ENCODE results near the gene CHST6. TPM values are rescaled to one million over a fixed set of nuclear protein-coding genes. Genes with fewer than 3 reads are reported as not detected.
"Not testable (repeated sequence)": the region's sequence is repeated elsewhere in the genome, so short reads cannot be mapped to it uniquely, and the experiment has no call there.

The CHST6 gene
- total and polyA plus RNA-seq, 2 donors (not counting 3 experiments of a cell fraction or from before 2014, with no cell fraction given), result 0.26 to 0.60 TPM

- H3K9me1 ChIP-seq (replicated peaks; ENCODE audit: control insufficient read depth, extremely low read depth, insufficient read depth, low read length), result no peaks in the 10 kb centered on the region
- H2AFZ ChIP-seq (ENCODE audit: low read depth, low read length), result no peak overlapping the region
- no peaks in the 10 kb centered on the region for H4K20me1 ChIP-seq (replicated peaks; ENCODE audit: control insufficient read depth, extremely low read depth, insufficient read depth, low read length)
- ChIA-PET POLR2A (no interaction called here), CTCF (no interaction called here)
- no TSS peak for BruUV-seq (replicated peaks)
- dilution Hi-C loops (cut with MboI; ENCODE audit: extremely low pct_ligation_motif_present, low sequenced_read_pairs), result no loop called here
- H3K9ac ChIP-seq (replicated peaks; ENCODE audit: extremely low read depth, insufficient read depth, low read length), result no peak overlapping the region
- DNase-seq (ENCODE audit: low read depth, low spot score) (no peak), FAIRE-seq (no peak)
- H3K27ac ChIP-seq (ENCODE audit: insufficient read depth, low read depth, low read length), result no peak overlapping the region
- H3K4me2 ChIP-seq (ENCODE audit: insufficient read depth, low read length), result no peak overlapping the region
- no peaks in the 10 kb centered on the region for H3K9me3 ChIP-seq (replicated peaks; ENCODE audit: control insufficient read depth, insufficient read depth, low read length)
- no peaks in the 10 kb centered on the region for H3K79me2 ChIP-seq (ENCODE audit: control insufficient read depth, insufficient read depth, low read length)
- intact Hi-C loops (cut with micrococcal nuclease), result no loop called here
- H3K4me3 ChIP-seq (replicated peaks in 1 of 3; ENCODE audit: insufficient read depth in 1 of 3, low read depth in 1 of 3, low read length in 3 of 3), result no peak overlapping the region
- no peaks in the 10 kb centered on the region for H3K4me1 ChIP-seq (ENCODE audit: control insufficient read depth, extremely low read depth, insufficient read depth, low read length)
- TF ChIP-seq MYC (IDR thresholded peaks at IDR 0.05; ENCODE audit: low read depth, low read length), result no peak
- TF ChIP-seq JUN (IDR thresholded peaks at IDR 0.05; ENCODE audit: borderline replicate concordance, insufficient read depth, insufficient read length, low read depth), result no peak
- TF ChIP-seq MAX (IDR thresholded peaks at IDR 0.05; ENCODE audit: insufficient read depth, insufficient read length), result no peak
- TF ChIP-seq CTCF (IDR thresholded peaks at IDR 0.05; ENCODE audit: extremely low read depth in 1 of 2, insufficient read depth in 1 of 2, low read depth in 1 of 2, low read length in 2 of 2), result no peak
- no peak for TF ChIP-seq POLR2AphosphoS5 (IDR thresholded peaks at IDR 0.05; ENCODE audit: insufficient read depth, low read depth, low read length)
- no peaks in the 10 kb centered on the region for H3K36me3 ChIP-seq (ENCODE audit: control insufficient read depth in 2 of 2, extremely low read depth in 1 of 2, insufficient read depth in 2 of 2, low read length in 2 of 2)
- H3K27me3 ChIP-seq (ENCODE audit: control insufficient read depth in 2 of 2, insufficient read depth in 2 of 2, low read length in 2 of 2), result no peaks in the 10 kb centered on the region
Measured at GRCh38 chr16:75541236-75541635, 46.0 kb upstream of the CHST6 start.

GRCh38 chr16:75538882-75539565, 43.8 kb upstream of the CHST6 start:
- POLR2A ChIA-PET; H4K20me1 ChIP-seq (replicated peaks; ENCODE audit: control insufficient read depth, extremely low read depth, insufficient read depth, low read length); H3K4me3 ChIP-seq (replicated peaks in 1 of 3; ENCODE audit: insufficient read depth in 1 of 3, low read depth in 1 of 3, low read length in 3 of 3); BruUV-seq (replicated peaks); H3K4me1 ChIP-seq (ENCODE audit: control insufficient read depth, extremely low read depth, insufficient read depth, low read length); H3K9me1 ChIP-seq (replicated peaks; ENCODE audit: control insufficient read depth, extremely low read depth, insufficient read depth, low read length); H2AFZ ChIP-seq (ENCODE audit: low read depth, low read length); dilution Hi-C loops (cut with MboI; ENCODE audit: extremely low pct_ligation_motif_present, low sequenced_read_pairs); H3K27me3 ChIP-seq (ENCODE audit: control insufficient read depth in 2 of 2, insufficient read depth in 2 of 2, low read length in 2 of 2); H3K4me2 ChIP-seq (ENCODE audit: insufficient read depth, low read length); H3K9ac ChIP-seq (replicated peaks; ENCODE audit: extremely low read depth, insufficient read depth, low read length); H3K36me3 ChIP-seq (ENCODE audit: control insufficient read depth in 2 of 2, extremely low read depth in 1 of 2, insufficient read depth in 2 of 2, low read length in 2 of 2); H3K79me2 ChIP-seq (ENCODE audit: control insufficient read depth, insufficient read depth, low read length); intact Hi-C loops (cut with micrococcal nuclease); H3K27ac ChIP-seq (ENCODE audit: insufficient read depth, low read depth, low read length); DNase-seq (ENCODE audit: low read depth, low spot score); H3K9me3 ChIP-seq (replicated peaks; ENCODE audit: control insufficient read depth, insufficient read depth, low read length): not testable (repeated sequence)
- CTCF ChIA-PET, result interaction anchor here (0.8 to 1.5 kb wide), 3 partner anchors 11 to 21 kb away, joined by 3 to 5 read pairs (median 4); no protein-coding TSS in a partner anchor
- peak; percentile 69 for FAIRE-seq
